Kidney (tissue), 14 donors: ENCODE measurements around the gene HHIPL2. TPM values are rescaled to one million over a fixed set of nuclear protein-coding genes. Genes with fewer than 3 reads are reported as not detected.

Experiments used
- DNase-seq, 5 donors: peaks; one replicate each; pipeline ENCODE4 v3.0.0-alpha.2; 2013 to 2020
- FAIRE-seq: peaks from 2 replicates; lab custom pipeline; 2012; peaks lifted over from hg19 to GRCh38; lab: Jason Lieb, UNC
- H3K27ac ChIP-seq, 2 donors: one replicate each; pipeline ENCODE4 v1.7.0; 2013; ENCODE audit warnings: low read depth in 2 of 2, low read length in 2 of 2, inconsistent platforms in 1 of 2
- H3K27me3 ChIP-seq: one replicate; pipeline ENCODE4 v1.7.1; 2013; ENCODE audit warnings: low read length, inconsistent platforms; ENCODE audit not compliant: control insufficient read depth, insufficient read depth
- H3K36me3 ChIP-seq, 3 donors: one replicate each; pipeline versions ENCODE4 v1.7.0 to v1.7.1; 2013; ENCODE audit warnings: low read length in 3 of 3, control low read depth in 1 of 3, inconsistent platforms in 1 of 3; ENCODE audit not compliant: insufficient read depth in 3 of 3, control insufficient read depth in 2 of 3
- H3K4me1 ChIP-seq, 3 donors: one replicate each; pipeline versions ENCODE4 v1.7.0 to v1.7.1; 2013; ENCODE audit warnings: low read length in 3 of 3, inconsistent platforms in 1 of 3, low read depth in 1 of 3; ENCODE audit not compliant: control insufficient read depth in 2 of 3, insufficient read depth in 2 of 3
- H3K4me3 ChIP-seq, 3 donors: one replicate each; pipeline versions ENCODE4 v1.7.0 to v1.8.1; 2013; ENCODE audit warnings: low read length in 3 of 3, control low read depth in 1 of 3, inconsistent platforms in 1 of 3
- H3K9ac ChIP-seq, 3 donors: one replicate each; pipeline versions ENCODE4 v1.7.0 to v1.7.1; 2013; ENCODE audit warnings: low read length in 3 of 3, control low read depth in 1 of 3, inconsistent platforms in 1 of 3
- H3K9me3 ChIP-seq, 3 donors: one replicate each; pipeline versions ENCODE4 v1.7.0 to v1.7.1; 2013; ENCODE audit warnings: low read length in 3 of 3, control low read depth in 1 of 3, inconsistent platforms in 1 of 3; ENCODE audit not compliant: control insufficient read depth in 2 of 3, insufficient read depth in 1 of 3
- CTCF ChIP-seq: IDR thresholded peaks from 3 replicates; pipeline ENCODE4 v1.5.1; 2012; ENCODE audit warnings: mild to moderate bottlenecking, moderate library complexity, borderline replicate concordance; ENCODE audit not compliant: insufficient read depth; ENCODE audit errors: extremely low read depth
- intact Hi-C: fragments of 100-400 bp; cut with DNase I; formaldehyde crosslinking; loops from one replicate; pipeline ENCODE4 v1.11.1; 2022
- polyA plus RNA-seq: library from polyadenylated mRNA; stranded (reverse); fragments of 350-450 nt; fragmentation: Illumina TruSeq; extraction: RNeasy Lipid Tissue Mini Kit (QIAGEN cat#74804); gene quantifications from one replicate; pipeline ENCODE4 v1.2.3, GENCODE V29; 2014; ENCODE audit warnings: low read depth, low replicate concordance; ENCODE audit not compliant: insufficient read depth
- total RNA-seq: library from RNA; stranded (reverse); fragmentation: NEBNext Ultra II Directional; extraction: Animal tissue kit (Norgen Biotek cat#: 25700); gene quantifications from one replicate; pipeline ENCODE4 v1.2.1, GENCODE V29; 2021
- donor health status: control.
- donor health status: control.
- donor health status: control.
- donor health status: control.
- donor health status: control.
- donor health status: DM: yes; HTN: yes; CAD: no.
- donor health status: Normal renal cell carcinoma (clear cell type).

HHIPL2 gene
- total and polyA plus RNA-seq, 2 donors from 2014 or later: 0.09 TPM; not detected in 1

- FAIRE-seq (no peak), DNase-seq (no peak)
- no peaks in the 10 kb centered on the region for H3K4me1 ChIP-seq
- no peak overlapping the region for H3K9ac ChIP-seq
- H3K27ac ChIP-seq: no peak overlapping the region
- TF ChIP-seq CTCF: no peak
- no peak overlapping the region for H3K4me3 ChIP-seq
- no peaks in the 10 kb centered on the region for H3K9me3 ChIP-seq
- H3K36me3 ChIP-seq: no peaks in the 10 kb centered on the region
- intact Hi-C loops: no loop called here
- H3K27me3 ChIP-seq: no peaks in the 10 kb centered on the region
These were observed 4.1 kb downstream of the HHIPL2 start for GRCh38 chr1:222543817-222544216.

DNA sequence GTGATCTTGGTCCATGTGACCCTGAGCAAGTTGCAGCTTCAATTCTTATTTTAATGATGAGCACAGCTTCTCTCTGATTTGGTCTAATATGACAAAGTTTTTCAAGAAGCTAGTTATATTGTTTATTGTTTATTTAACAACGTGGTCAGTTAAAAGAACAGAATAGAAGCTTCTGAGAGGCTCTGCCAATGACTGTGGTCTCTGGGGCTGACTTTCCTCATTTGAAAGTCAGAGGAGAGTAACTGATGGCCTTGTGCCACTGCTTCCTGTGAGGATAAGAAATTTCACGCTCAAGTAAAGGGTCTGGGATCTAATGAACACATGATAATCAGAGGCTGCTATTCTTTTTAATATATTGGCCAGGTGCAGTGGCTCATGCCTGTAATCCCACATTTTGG, 7.3 kb downstream of the HHIPL2 start:
- H3K27me3 ChIP-seq: no peaks in the 10 kb centered on the region
- TF ChIP-seq CTCF: no peak
- no peaks in the 10 kb centered on the region for H3K4me1 ChIP-seq
- no peaks in the 10 kb centered on the region for H3K9me3 ChIP-seq
- intact Hi-C loops: no loop called here
- FAIRE-seq (no peak), DNase-seq (no peak)
- H3K4me3 ChIP-seq: no peak overlapping the region
- no peaks in the 10 kb centered on the region for H3K36me3 ChIP-seq
- H3K9ac ChIP-seq: no peak overlapping the region
- H3K27ac ChIP-seq: no peak overlapping the region

DNA sequence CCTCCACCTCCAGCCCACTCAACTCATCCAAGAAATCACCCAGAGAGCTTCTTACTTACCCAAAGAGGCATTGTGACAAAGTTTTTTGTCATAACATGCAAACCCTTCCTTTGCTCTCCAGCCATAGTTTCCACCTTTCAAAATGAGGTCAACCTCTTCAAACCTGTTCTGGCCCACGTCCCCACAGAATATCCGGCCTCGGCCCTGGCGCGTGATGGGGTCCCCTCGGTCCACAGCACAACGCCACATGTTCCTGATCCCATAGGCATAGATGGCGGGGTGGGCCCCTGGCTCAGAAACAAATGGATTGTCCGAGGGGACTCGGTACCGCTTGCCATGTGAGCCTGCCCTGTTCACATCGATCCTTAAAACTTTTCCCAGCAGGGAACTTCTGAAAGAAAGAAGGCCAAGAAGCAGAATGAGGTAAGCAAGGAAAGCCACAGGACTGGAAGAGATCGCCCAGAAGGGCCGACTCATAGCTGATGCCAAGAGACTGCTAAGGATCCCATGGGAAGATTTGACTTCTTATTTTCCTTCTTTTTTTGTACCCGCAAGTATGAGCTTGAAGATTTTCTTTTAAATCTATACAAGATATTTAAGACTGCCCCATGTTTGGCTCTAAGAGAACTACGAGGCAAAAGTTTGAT, 7.8 kb downstream of the HHIPL2 start:
- FAIRE-seq (no peak), DNase-seq (no peak)
- Histone ChIP-seq H3K9me3 (no peaks in the 10 kb centered on the region), H3K27me3 (no peaks in the 10 kb centered on the region), H3K9ac (no peak overlapping the region), H3K36me3 (no peaks in the 10 kb centered on the region), H3K4me1 (no peaks in the 10 kb centered on the region), H3K4me3 (no peak overlapping the region), H3K27ac (no peak overlapping the region)
- intact Hi-C loops: no loop called here
- no peak for TF ChIP-seq CTCF

DNA sequence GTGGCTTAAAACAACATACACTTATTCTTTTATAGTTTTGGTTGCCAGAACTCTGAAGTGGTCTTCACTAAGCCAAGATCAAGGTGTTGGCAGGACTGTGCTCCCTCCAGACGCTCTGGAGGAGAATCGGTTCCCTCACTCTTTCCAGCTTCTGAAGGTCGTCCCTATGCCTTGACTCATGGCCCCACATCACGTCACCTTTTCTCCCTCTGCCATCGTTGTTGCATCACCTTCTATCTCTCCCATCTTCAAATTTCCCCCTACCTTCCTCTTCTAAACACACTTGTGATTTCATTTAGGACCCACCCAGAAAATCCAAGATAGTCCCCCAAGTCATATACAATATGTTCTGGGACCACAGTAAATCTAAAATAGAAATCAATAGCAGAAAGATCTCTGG, 12.4 kb downstream of the HHIPL2 start:
- H3K4me1 ChIP-seq: no peaks in the 10 kb centered on the region
- DNase-seq (no peak), FAIRE-seq (no peak)
- intact Hi-C loops: no loop called here
- H3K9ac ChIP-seq: no peak overlapping the region
- H3K27ac ChIP-seq: no peak overlapping the region
- H3K27me3 ChIP-seq: no peaks in the 10 kb centered on the region
- no peak for TF ChIP-seq CTCF
- H3K36me3 ChIP-seq: no peaks in the 10 kb centered on the region
- no peak overlapping the region for H3K4me3 ChIP-seq
- no peaks in the 10 kb centered on the region for H3K9me3 ChIP-seq
